NB4 (cell line): ENCODE results near the gene PPP3R1.

Experiments used
- DNase-seq: peaks from one replicate; pipeline ENCODE4 v3.0.0; 2010; ENCODE audit warnings: low read depth
- H3K4me3 ChIP-seq: one replicate; pipeline ENCODE4 v1.5.1; 2011; ENCODE audit warnings: mild to moderate bottlenecking, low read depth, low read length, moderate library complexity
- MYC ChIP-seq: IDR thresholded peaks from 2 replicates; pipeline ENCODE4 v1.6.1; 2011; ENCODE audit warnings: low read depth, low read length
- POLR2A ChIP-seq: IDR thresholded peaks from 2 replicates; pipeline ENCODE4 v1.6.1; 2011; ENCODE audit warnings: mild to moderate bottlenecking; ENCODE audit not compliant: insufficient read length; ENCODE audit errors: extremely low read depth
- TF ChIP-seq, protein P1 (sequence below): IDR thresholded peaks from one replicate; pipeline ENCODE4 v1.5.1; 2012; ENCODE audit warnings: low read depth, low read length
- TF ChIP-seq, protein P2 (sequence below): IDR thresholded peaks from 2 replicates; pipeline ENCODE4 v1.6.1; 2011; ENCODE audit warnings: low read depth, low read length

PPP3R1 gene

DNA sequence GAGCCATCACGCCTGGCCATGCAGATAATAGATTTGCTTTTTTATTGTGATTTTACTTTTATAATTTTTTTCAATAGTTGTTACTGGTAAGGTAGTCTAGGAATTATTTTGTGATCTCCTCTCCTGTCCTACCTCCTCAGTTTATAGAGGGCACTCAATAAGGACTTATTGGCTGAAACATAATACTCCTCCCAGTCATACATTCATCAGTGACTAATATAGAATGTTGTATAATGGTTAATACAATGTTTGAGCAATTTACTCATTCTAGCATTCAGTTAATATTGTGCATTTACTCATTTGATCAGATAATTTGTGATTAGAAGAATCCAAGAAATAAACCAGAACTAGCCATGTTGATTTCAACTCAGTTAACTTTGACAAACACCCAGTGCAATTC, 25.8 kb upstream of the PPP3R1 start:
- DNase-seq: no peak
- H3K4me3 ChIP-seq: no peak overlapping the region
- TF ChIP-seq, protein P1, sequence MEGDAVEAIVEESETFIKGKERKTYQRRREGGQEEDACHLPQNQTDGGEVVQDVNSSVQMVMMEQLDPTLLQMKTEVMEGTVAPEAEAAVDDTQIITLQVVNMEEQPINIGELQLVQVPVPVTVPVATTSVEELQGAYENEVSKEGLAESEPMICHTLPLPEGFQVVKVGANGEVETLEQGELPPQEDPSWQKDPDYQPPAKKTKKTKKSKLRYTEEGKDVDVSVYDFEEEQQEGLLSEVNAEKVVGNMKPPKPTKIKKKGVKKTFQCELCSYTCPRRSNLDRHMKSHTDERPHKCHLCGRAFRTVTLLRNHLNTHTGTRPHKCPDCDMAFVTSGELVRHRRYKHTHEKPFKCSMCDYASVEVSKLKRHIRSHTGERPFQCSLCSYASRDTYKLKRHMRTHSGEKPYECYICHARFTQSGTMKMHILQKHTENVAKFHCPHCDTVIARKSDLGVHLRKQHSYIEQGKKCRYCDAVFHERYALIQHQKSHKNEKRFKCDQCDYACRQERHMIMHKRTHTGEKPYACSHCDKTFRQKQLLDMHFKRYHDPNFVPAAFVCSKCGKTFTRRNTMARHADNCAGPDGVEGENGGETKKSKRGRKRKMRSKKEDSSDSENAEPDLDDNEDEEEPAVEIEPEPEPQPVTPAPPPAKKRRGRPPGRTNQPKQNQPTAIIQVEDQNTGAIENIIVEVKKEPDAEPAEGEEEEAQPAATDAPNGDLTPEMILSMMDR: no peak
- TF ChIP-seq, protein P2, sequence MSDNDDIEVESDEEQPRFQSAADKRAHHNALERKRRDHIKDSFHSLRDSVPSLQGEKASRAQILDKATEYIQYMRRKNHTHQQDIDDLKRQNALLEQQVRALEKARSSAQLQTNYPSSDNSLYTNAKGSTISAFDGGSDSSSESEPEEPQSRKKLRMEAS: no peak

DNA sequence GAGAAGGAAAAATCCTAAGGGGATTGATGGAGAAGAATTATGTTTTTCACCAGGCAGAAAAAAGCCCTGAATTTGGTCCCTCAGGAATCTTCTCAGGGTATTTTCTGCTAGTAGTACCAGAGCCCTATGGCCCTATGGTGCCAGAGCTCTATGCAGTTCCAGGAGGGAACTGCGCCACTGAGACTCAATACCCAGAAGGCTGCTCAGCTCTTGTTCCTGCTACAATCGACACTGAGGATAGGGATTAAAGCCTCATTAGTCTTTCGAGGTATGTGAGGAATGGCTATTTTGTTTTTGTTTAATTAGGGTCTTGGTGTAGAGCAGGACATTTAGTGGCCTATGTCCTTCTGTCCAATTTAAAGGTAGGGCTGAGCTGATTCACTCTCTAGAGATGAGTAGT, 21.7 kb upstream of the PPP3R1 start:
- no peak for DNase-seq
- no peak for TF ChIP-seq POLR2A
- TF ChIP-seq, protein P1: no peak
- TF ChIP-seq, protein P2: no peak
- no peak for TF ChIP-seq MYC
- H3K4me3 ChIP-seq: no peak overlapping the region

DNA sequence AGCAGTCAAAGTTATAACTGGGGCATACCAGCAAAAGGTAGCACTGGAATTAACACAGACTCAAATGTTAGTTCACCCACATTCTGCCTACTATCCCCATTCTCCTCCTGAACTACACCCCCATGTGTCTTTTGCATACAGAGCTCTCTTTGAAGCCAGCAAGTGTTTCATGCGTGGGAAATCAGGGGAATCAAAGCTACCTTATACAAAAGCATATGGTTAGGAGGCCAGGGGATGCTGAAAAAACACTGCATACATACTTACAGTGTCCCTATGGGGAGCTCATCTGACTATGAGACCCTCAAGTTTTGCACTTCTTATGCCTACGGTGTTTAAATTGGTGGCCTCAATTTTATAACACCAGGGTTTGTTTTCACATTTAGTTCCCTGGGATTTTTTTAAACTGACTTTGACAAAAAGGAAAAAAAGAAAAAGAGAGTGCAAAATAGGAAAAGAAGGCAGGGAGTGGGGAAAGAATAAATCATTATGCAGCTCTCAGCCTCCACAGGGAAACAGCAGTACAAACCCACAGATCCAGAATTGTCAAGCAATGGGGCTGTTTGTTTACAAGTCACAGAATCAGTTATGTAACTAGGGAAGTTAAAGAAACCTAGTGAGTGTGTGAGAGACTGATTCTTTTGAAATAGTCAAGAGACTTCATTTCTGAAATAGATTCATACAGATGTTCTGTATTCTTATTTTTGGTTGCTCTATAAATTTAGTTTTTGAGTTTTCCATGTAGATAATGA, 20.1 kb upstream of the PPP3R1 start:
- peak; percentile 44 for DNase-seq
- H3K4me3 ChIP-seq: no peak overlapping the region
- TF ChIP-seq, protein P2: no peak
- TF ChIP-seq, protein P1: no peak
- TF ChIP-seq POLR2A (no peak), MYC (no peak)

DNA sequence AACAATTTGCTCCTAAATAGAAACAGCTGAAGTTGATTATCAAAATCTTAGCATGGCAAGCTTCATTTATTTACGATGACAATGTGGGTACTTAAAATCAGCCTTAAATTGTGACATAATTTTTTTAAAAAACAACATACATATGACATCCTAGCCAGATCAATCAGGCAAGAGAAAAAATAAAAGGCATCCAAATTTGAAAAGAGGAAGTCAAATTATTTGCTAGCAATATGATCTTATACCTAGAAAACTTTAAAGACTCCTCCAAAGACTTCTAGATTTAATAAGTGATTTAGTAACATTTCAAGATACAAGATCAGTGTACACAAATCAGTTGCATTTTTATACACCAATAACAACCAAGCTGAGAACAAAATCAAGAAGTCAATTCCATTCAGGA, 14.3 kb upstream of the PPP3R1 start:
- no peak for DNase-seq
- TF ChIP-seq, protein P2: no peak
- TF ChIP-seq, protein P1: no peak
- TF ChIP-seq POLR2A (no peak), MYC (no peak)
- no peak overlapping the region for H3K4me3 ChIP-seq

DNA sequence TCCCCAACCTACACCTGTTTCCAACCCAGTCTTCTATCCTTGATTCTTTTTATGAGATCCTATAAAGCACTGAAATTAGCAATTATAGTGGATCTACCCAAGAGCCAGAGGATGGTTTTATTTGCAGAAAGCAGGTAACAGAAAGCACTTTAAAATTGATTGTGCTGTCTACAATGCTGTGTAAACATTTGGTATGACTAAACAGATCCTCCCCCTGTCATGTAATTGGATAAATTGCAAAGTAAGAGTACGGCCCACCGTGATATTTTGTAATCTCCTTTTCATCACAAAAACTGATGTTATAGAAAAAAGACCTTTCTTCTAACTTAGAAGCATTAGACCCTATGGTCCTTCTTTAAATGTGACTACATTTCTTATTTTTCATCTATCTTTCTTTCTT, 11.3 kb upstream of the PPP3R1 start:
- no peak for TF ChIP-seq POLR2A
- TF ChIP-seq, protein P2: no peak
- TF ChIP-seq, protein P1: no peak
- TF ChIP-seq MYC: no peak
- DNase-seq: no peak

DNA sequence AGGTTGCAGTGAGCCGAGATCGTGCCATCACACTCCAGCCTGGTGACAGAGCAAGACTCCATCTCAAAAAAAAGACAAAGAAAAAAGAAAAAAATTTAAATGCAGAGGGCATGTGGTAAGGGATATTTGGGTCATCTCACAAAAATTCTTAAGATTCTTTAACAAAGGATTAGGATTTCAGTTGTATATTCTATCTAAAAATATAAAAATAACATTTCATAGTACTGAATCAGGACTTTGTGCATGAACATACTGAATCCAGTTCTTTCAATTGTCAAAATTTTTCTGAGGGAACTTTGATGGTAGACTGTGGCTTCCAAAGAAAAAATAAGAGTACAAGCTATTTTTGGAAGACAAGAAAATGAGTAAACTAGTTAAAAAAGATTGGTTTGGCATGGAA, 6.5 kb upstream of the PPP3R1 start:
- TF ChIP-seq POLR2A: no peak
- no peak for DNase-seq

More for the DNA sequence above, 11.3 kb upstream of the PPP3R1 start:
- no peak overlapping the region for H3K4me3 ChIP-seq

More for the DNA sequence above, 6.5 kb upstream of the PPP3R1 start:
- H3K4me3 ChIP-seq: no peak overlapping the region
